Stimulated activated CD4-positive, alpha-beta T cell treated with anti-CD3 and anti-CD28 coated beads, Interleukin-15, amount 100 ng/mL, for 48 hours (primary cell): ENCODE data around the gene MAP3K15.
"Not testable (repeated sequence)": the region's sequence is repeated elsewhere in the genome, so short reads cannot be mapped to it uniquely, and the experiment has no call there.

Source experiments
- DNase-seq, 2 donors: peaks; one replicate each; pipeline ENCODE4 v3.0.0-alpha.2; 2020; ENCODE audit warnings: low read depth in 2 of 2

Gene MAP3K15

DNA sequence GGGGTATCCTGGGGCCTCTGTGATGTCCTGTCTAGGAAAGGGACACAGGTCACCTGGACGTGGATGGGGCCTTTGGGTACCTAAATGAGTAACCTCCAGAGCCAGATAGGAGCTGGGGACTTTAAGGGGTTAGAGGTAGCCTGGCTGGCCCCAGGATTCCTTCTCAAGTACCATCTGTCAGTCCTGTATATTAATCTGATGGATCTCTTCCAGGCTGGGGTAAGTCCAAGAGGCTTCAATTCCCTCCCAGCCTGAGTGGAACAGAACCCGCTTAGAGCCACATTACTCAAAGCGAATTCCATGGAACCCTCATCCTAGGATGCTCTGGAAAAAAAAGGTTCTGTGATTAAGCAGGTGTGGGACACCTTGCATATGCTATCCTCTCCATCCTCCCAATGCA, 24.8 kb upstream of the MAP3K15 start:
- no peak for DNase-seq

- DNase-seq = no peak
These were observed 24.4 kb upstream of the MAP3K15 start for GRCh38 chrX:19539665-19540064.

GRCh38 chrX:19535476-19535875, 20.2 kb upstream of the MAP3K15 start:
- no peak for DNase-seq

- DNase-seq = no peak
These were observed 17.4 kb upstream of the MAP3K15 start for GRCh38 chrX:19532709-19533108.

DNA sequence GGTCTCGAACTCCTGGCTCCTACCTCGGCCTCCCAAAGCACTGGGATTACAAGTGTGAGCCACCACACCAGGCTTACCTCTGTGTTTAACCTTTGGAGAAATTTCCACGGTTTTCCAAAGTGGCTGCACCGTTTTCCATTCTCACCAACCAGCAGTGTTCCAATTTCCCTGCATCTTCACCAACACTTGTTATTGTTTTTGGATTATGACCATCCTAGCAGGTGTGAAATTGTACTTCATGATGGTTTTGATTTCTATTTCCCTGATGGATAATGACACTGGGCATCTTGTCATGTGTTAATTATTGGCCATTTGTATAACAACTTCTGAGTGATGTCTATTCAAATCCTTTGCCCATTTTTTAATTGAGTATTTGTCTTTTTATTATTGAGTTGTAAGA, 2.7 kb upstream of the MAP3K15 start:
- no peak for DNase-seq

GRCh38 chrX:19515615-19516105, 352 bp upstream of the MAP3K15 start:
- DNase-seq = no peak

GRCh38 chrX:19513383-19513782, 1.9 kb downstream of the MAP3K15 start:
- no peak for DNase-seq

- DNase-seq = no peak
These were observed 2.3 kb downstream of the MAP3K15 start for GRCh38 chrX:19512961-19513360.

- no peak for DNase-seq
These were observed 2.9 kb downstream of the MAP3K15 start for GRCh38 chrX:19512359-19512758.

GRCh38 chrX:19511796-19512195, 3.5 kb downstream of the MAP3K15 start:
- DNase-seq = not testable (repeated sequence)

DNA sequence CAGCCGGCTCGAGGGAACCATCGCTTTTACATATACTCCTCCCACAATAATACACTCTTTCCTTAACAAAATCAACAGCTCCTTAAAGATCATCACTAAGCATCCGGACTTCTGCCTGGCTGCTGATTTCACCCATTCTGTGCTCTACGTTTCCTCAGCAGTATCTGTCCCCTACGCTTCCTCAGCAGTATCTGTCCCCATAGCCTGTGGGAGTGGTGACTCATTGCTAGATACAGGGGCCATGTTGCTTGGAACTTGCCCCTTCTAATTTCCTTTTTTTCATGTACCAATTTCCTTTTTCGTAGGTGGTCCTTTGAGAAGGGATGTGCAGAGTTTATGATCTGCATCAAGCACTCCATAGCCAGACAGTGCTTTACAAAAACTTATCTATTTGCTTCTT, 18.6 kb downstream of the MAP3K15 start:
- no peak for DNase-seq

- DNase-seq = no peak
These were observed 27.6 kb downstream of the MAP3K15 start for GRCh38 chrX:19487520-19488200.

GRCh38 chrX:19479458-19479857, 35.9 kb downstream of the MAP3K15 start:
- no peak for DNase-seq

GRCh38 chrX:19468383-19468782, 46.9 kb downstream of the MAP3K15 start:
- DNase-seq = not testable (repeated sequence)

- DNase-seq = no peak
These were observed 52.4 kb downstream of the MAP3K15 start for GRCh38 chrX:19462879-19463278.

DNA sequence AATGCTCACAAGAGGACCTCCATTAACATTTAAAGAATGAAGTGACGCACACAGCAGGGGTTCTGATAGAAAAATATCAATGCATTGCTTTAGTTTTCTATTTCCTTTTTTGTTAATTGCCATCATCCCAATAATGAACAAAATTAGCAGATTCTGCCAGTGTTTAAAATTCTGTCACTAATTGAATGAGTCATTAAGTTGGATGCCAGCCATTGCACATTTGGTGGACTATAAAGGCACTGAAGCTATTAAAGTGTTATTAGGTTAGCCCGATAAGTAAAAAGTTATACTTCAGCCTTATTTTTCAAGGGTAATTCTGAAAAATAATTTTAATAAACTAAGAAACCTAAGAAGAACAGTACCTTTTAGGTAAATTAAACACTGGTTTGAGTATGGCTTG, 53.1 kb downstream of the MAP3K15 start:
- DNase-seq = no peak

- DNase-seq = no peak
These were observed 57.6 kb downstream of the MAP3K15 start for GRCh38 chrX:19457662-19458061.

GRCh38 chrX:19448077-19448476, 67.2 kb downstream of the MAP3K15 start:
- no peak for DNase-seq

DNA sequence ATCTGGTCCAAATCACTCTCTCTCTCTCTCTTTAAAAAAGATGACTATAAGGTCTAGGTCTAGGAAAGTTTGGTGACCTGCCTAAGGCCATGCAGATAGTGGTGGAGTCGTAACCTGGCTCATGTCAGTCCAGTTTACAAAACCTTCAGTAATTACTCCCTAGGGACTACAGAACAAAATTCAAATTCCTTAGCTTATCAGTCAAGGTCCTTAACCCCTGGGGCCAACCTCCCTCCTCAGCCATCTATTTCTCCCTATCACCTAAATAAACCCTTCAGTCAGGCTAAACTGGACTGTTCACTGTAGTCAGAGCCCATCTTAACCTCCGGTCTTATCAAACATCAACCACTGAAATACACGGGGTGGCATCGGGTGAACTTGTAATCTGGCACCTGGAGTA, 68.9 kb downstream of the MAP3K15 start:
- DNase-seq = no peak

- not testable (repeated sequence) for DNase-seq
These were observed 69.5 kb downstream of the MAP3K15 start for GRCh38 chrX:19445772-19446171.

DNA sequence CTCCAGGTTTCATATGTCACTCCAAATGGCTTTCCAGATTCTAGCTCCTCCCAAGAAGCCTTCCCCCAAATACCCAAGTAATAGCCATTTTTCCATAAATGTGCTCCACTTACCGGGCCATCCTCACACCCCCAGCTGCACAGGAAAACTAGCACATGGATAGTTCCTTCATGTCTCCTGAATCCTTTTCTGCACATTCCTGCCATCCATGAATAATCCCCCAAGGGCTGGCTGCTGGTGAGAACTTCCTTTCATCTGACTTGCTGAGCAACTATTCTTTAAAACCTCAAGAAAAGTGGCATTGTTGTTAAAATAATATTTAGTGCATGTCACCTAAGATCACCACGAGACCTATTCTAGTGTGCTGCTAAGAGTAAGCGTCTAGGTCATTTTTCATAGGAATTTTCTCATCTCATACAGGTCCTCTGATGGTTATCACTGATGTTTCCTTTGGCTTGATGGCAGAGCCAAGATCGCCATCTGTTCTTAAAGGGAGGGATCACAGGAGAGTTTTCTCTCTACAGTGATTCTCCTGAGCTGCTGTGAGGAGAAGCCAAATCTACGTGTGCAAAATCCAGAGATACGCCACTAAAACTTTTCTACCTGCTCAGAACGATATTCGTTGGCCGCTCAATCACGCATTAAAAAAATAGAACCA, 71.3 kb downstream of the MAP3K15 start:
- DNase-seq = no peak

DNA sequence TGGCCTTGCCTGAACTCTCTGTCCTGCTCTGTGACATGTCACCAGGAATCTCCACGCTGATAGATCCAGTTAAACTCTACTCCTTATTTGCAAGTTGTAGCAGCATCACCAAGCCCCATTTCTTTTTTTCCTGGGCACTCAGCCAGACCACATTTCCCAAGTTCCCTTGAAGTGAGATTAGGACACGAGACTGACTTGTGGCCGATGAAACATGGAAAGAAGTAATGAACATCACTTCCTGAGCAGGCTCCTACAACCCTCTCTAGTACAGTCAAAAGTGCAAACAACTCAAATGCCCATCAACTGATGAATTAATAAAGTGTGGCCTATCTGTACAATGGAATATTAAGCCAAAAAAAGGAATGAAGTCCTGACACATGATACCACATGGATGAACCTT, 74.6 kb downstream of the MAP3K15 start:
- DNase-seq = no peak

DNA sequence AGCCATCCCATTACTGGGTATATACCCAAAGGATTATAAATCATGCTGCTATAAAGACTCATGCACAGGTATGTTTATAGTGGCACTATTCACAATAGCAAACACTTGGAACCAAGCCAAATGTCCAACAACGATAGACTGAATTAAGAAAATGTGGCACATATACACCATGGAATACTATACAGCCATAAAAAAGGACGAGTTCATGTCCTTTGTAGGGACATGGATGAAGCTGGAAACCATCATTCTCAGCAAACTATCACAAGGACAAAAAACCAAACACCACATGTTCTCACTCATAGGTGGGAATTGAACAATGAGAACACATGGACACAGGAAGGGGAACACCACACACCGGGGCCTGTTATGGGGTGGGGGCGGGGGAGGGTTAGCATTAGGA, 92.6 kb downstream of the MAP3K15 start:
- not testable (repeated sequence) for DNase-seq

DNA sequence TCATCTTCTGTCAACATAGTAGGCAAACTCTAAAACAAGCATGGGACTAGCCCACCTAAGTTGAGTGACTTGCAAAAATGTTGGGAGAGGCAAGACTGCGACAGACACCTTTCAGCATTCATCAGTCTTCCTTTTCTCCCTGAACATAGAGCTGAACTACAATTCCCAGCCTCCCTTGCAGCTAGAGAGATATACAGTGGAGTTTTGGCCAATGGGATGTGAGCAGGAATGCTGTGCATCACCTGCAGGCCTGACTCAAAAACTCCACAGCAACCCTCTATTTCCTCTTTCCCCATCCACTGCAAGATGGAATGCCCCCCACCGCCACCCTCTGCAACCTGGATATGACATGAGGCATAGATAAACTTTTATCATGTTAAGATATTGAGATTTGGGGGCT, 105.0 kb downstream of the MAP3K15 start:
- DNase-seq = no peak
